ENCODE measurements around the gene ZNF606. TPM values are rescaled to one million over a fixed set of nuclear protein-coding genes. Genes with fewer than 3 reads are reported as not detected.

Gene ZNF606
- total RNA-seq, 1 donor from 2014 or later, result 11.5 TPM

- intact Hi-C loops (cut with micrococcal nuclease), result no loop called here
Measured at GRCh38 chr19:57934820-57935665, 67.6 kb downstream of the ZNF606 start, which contains the start of gene ZNF418. ZNF418 (minus strand) TSS chr19:57935402; CDS start chr19:57933822, 1,580 bp downstream.

GRCh38 chr19:57927587-57927986 is 75.0 kb downstream of the ZNF606 start:
- intact Hi-C loops (cut with micrococcal nuclease), result no loop called here

Other genes with a start within 250 kb of the ZNF606 start
- gene ZNF586, start 233.1 kb downstream of the ZNF606 start, total RNA-seq, result 16.8 and 17.2 TPM in 2 replicates
- gene ZNF552, start 187.9 kb downstream of the ZNF606 start, total RNA-seq, result 9.2 and 9.6 TPM in 2 replicates
- 20.5 and 20.6 TPM in 2 replicates for gene ZNF587B, start 172.5 kb downstream of the ZNF606 start, total RNA-seq
- 36.1 and 37.7 TPM in 2 replicates for gene ZNF587, start 153.0 kb downstream of the ZNF606 start, total RNA-seq
- gene ZNF814, start 113.8 kb downstream of the ZNF606 start, total RNA-seq, result 12.5 and 13.5 TPM in 2 replicates
- 17.9 and 22.0 TPM in 2 replicates for gene ZNF417, start 86.2 kb downstream of the ZNF606 start, total RNA-seq
- gene ZNF418, start 67.4 kb downstream of the ZNF606 start, total RNA-seq, result 1.5 and 2.6 TPM in 2 replicates
- 4.2 and 4.6 TPM in 2 replicates for gene ZNF256, start 55.1 kb downstream of the ZNF606 start, total RNA-seq
- 0.30 and 0.34 TPM in 2 replicates for gene C19orf18, start 28.3 kb downstream of the ZNF606 start, total RNA-seq
- gene ZSCAN1, start 31.2 kb upstream of the ZNF606 start, total RNA-seq, result not detected in 2 replicates
- gene ZNF135, start 56.5 kb upstream of the ZNF606 start, total RNA-seq, result 0.09 TPM in 1 of 2 replicates, not detected in the other
- 2.7 and 3.5 TPM in 2 replicates for gene ZSCAN18, start 95.4 kb upstream of the ZNF606 start, total RNA-seq
- 3.0 and 3.2 TPM in 2 replicates for gene ZNF329, start 148.0 kb upstream of the ZNF606 start, total RNA-seq
- 19.0 and 20.3 TPM in 2 replicates for gene ZNF274, start 180.2 kb upstream of the ZNF606 start, total RNA-seq
- 38.7 and 39.8 TPM in 2 replicates for gene ZNF544, start 226.1 kb upstream of the ZNF606 start, total RNA-seq

All from T-helper 2 cell treated with Interferon-gamma antibody and Interleukin-4, amounts not matched to agents 100 ng/mL and 5 ng/mL, for 36 hours (primary cell).